Measurements from ENCODE around the gene TPCN1. TPM values are rescaled to one million over a fixed set of nuclear protein-coding genes. Genes with fewer than 3 reads are reported as not detected.

TPCN1 gene
- total RNA-seq, 3 donors from 2014 or later (not counting 1 experiment from before 2014, with no cell fraction given): 7.2 to 21.4 (median 10.7) TPM

DNA sequence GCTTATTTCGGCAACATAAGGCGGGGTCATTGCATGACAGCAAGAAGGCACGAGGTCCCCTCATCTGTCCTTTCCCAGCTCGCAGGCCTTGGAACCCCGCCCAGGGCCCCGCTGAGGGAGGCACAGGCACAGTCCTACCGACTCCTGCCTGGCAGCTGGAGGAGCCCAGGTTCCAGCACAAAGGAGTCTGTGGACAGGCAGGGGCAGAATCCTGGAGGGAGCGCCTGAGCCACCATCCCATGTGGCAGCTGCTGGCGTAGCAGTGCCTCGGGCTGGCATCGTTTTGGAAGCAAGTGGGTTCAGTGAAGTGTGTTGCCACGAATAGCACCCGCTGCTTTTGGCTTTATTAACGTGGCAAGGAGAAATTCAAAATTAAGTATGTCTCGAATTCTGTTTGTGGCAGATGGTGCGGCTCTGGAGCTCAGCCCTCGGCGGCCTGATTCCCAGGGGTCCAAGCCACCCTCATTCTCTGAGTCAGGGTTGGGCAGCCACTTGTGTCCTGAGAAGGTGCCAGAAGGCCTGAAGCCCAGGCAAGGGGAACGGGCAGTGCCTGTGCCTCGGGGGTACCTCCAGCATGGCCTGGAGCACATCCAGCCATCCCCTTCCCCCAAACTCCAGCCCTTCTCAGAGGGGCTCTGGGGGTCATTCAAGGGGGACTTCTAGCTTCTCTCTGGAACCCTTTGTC lies 77.7 kb downstream of the TPCN1 start:
- Mint-ChIP-seq H3K4me3 (no peak overlapping the region), H3K27ac (no peak overlapping the region), H3K9me3 (no peaks in the 10 kb centered on the region), H3K36me3 (no peaks in the 10 kb centered on the region), H3K27me3 (ENCODE audit: low read depth in 2 of 2) (no peaks in the 10 kb centered on the region), H3K4me1 (peaks cover 0 to 6% of the 10 kb centered on the region in 2 donors)
- DNase-seq (no peak), ATAC-seq (no peak)
- H3K36me3 ChIP-seq (ENCODE audit: control insufficient read depth, insufficient read depth, low read length): peaks cover 4% of the 10 kb centered on the region
- no peaks in the 10 kb centered on the region for H3K27me3 ChIP-seq (ENCODE audit: control insufficient read depth, insufficient read depth, low read length)
- H3K4me1 ChIP-seq (ENCODE audit: control insufficient read depth, insufficient read depth, low read length): peaks cover 2% of the 10 kb centered on the region
- 91% methylated on average over 20 of the region's 20 CpGs for WGBS (ENCODE audit: insufficient coverage)
- H3K4me3 ChIP-seq (ENCODE audit: low read length): no peak overlapping the region
- intact Hi-C loops (cut with micrococcal nuclease): no loop called here
- H3K27ac ChIP-seq (ENCODE audit: low read length): no peak overlapping the region
- no peaks in the 10 kb centered on the region for H3K9me3 ChIP-seq (ENCODE audit: control insufficient read depth, insufficient read depth, low read length)
- TF ChIP-seq, protein P1, sequence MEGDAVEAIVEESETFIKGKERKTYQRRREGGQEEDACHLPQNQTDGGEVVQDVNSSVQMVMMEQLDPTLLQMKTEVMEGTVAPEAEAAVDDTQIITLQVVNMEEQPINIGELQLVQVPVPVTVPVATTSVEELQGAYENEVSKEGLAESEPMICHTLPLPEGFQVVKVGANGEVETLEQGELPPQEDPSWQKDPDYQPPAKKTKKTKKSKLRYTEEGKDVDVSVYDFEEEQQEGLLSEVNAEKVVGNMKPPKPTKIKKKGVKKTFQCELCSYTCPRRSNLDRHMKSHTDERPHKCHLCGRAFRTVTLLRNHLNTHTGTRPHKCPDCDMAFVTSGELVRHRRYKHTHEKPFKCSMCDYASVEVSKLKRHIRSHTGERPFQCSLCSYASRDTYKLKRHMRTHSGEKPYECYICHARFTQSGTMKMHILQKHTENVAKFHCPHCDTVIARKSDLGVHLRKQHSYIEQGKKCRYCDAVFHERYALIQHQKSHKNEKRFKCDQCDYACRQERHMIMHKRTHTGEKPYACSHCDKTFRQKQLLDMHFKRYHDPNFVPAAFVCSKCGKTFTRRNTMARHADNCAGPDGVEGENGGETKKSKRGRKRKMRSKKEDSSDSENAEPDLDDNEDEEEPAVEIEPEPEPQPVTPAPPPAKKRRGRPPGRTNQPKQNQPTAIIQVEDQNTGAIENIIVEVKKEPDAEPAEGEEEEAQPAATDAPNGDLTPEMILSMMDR (IDR thresholded peaks at IDR 0.05): no peak

DNA sequence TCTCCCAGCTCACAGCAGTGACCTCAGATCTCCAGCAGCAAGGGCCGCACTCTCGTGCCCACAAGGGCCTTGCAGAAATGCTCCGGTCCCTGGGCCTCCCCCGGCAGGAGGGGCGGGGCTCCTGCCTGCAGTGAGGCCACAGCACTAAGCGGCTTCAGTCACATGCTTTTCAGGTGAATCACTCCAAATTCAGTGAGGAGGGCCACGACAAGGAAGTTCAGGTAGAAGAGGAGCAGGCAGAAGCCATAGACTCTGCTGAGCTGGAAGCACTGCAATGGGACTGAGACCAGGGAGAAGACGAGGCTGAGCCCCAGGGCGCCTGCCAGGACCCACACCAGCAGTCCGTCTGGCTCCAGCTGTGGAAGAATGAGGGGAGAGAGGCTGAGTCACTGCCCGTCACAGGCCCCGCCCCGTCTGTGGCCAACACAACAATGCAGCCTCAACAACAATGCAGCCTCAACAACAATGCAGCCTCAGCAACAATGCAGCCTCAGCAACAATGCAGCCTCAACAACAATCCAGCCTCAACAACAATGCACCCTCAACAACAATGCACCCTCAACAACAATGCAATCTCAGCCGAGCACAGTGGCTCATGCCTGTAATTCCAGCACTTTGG lies 78.5 kb downstream of the TPCN1 start:
- no peak overlapping the region for H3K27ac ChIP-seq (ENCODE audit: low read length)
- H3K9me3 ChIP-seq (ENCODE audit: control insufficient read depth, insufficient read depth, low read length): no peaks in the 10 kb centered on the region
- TF ChIP-seq, protein P1 (IDR thresholded peaks at IDR 0.05): no peak
- no peak for DNase-seq
- H3K4me3 Mint-ChIP-seq: no peak overlapping the region
- no peaks in the 10 kb centered on the region for H3K27me3 Mint-ChIP-seq (ENCODE audit: low read depth in 2 of 2)
- peaks cover 2% of the 10 kb centered on the region for H3K4me1 ChIP-seq (ENCODE audit: control insufficient read depth, insufficient read depth, low read length)
- H3K9me3 Mint-ChIP-seq: no peaks in the 10 kb centered on the region
- no peak overlapping the region for H3K27ac Mint-ChIP-seq
- 90% methylated on average over 14 of the region's 14 CpGs for WGBS (ENCODE audit: insufficient coverage)
- no peak for ATAC-seq
- H3K36me3 ChIP-seq (ENCODE audit: control insufficient read depth, insufficient read depth, low read length): peaks cover 8% of the 10 kb centered on the region
- no peaks in the 10 kb centered on the region for H3K27me3 ChIP-seq (ENCODE audit: control insufficient read depth, insufficient read depth, low read length)
- H3K4me1 Mint-ChIP-seq: peaks cover 0 to 6% of the 10 kb centered on the region in 2 donors
- intact Hi-C loops (cut with micrococcal nuclease): no loop called here
- no peaks in the 10 kb centered on the region for H3K36me3 Mint-ChIP-seq
- H3K4me3 ChIP-seq (ENCODE audit: low read length): no peak overlapping the region

DNA sequence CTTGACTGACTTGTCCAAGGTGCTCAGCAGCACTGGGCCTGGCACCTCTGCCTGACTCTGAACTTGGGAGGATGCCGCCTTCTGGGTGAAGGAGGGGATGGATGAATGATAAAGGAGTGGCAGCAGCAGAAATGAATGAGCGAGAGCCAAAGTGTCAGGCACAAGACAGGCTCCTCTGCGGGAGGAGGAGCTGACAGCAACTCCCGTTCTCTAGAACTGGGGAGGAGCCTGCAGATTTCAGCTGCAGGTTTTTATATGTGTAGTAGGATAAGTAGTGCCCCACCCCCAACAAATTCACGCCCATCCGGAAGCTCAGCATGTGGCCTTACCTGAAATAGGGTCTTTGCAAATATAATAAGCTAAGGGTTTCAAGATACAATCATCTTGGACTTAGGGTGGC lies 80.5 kb downstream of the TPCN1 start:
- H3K4me3 Mint-ChIP-seq: no peak overlapping the region
- H3K4me1 Mint-ChIP-seq: peaks cover 0 to 6% of the 10 kb centered on the region in 2 donors
- DNase-seq (no peak), ATAC-seq (no peak)
- peaks cover 15% of the 10 kb centered on the region for H3K36me3 ChIP-seq (ENCODE audit: control insufficient read depth, insufficient read depth, low read length)
- WGBS (ENCODE audit: insufficient coverage): 97% methylated on average over 6 of the region's 6 CpGs
- H3K4me1 ChIP-seq (ENCODE audit: control insufficient read depth, insufficient read depth, low read length): peaks cover 2% of the 10 kb centered on the region
- no peaks in the 10 kb centered on the region for H3K9me3 Mint-ChIP-seq
- no peak overlapping the region for H3K27ac Mint-ChIP-seq
- TF ChIP-seq, protein P1 (IDR thresholded peaks at IDR 0.05): no peak
- no peak overlapping the region for H3K4me3 ChIP-seq (ENCODE audit: low read length)
- H3K27ac ChIP-seq (ENCODE audit: low read length): no peak overlapping the region
- no peaks in the 10 kb centered on the region for H3K36me3 Mint-ChIP-seq
- H3K27me3 ChIP-seq (ENCODE audit: control insufficient read depth, insufficient read depth, low read length): no peaks in the 10 kb centered on the region
- H3K27me3 Mint-ChIP-seq (ENCODE audit: low read depth in 2 of 2): no peaks in the 10 kb centered on the region
- no peaks in the 10 kb centered on the region for H3K9me3 ChIP-seq (ENCODE audit: control insufficient read depth, insufficient read depth, low read length)
- intact Hi-C loops (cut with micrococcal nuclease): no loop called here

All from natural killer cell (primary cell).